WTC11 (cell line): ENCODE data around the gene GAS2L1. TPM values are rescaled to one million over a fixed set of nuclear protein-coding genes. Genes with fewer than 3 reads are reported as not detected.

Experiments used
- ATAC-seq: fragments of 200-7000 bp; cut with Tn5 transposase; 2 replicates; pipeline ENCODE4 v1.10.0; 2021; ENCODE audit warnings: mild to moderate bottlenecking, moderate library complexity
- CTCF ChIA-PET: fragments of 300-600 bp; sonication (Branson Sonifier 250); formaldehyde crosslinking; loops from one replicate; lab custom pipeline; 2021; ENCODE audit warnings: antibody characterized with exemption; lab: Charles Lee
- POLR2A ChIA-PET: fragments of 350-600 bp; sonication (Branson Sonifier 250); formaldehyde crosslinking; loops from one replicate; lab custom pipeline; 2021; ENCODE audit warnings: antibody characterized with exemption; lab: Charles Lee
- DNase-seq: peaks from one replicate; pipeline ENCODE4 v3.0.0; 2021; ENCODE audit warnings: low spot score
- H3K27ac Mint-ChIP-seq: 2 replicates; pipeline ENCODE4 v1.8.0; 2021; ENCODE audit warnings: mixed read lengths
- H3K27me3 Mint-ChIP-seq: 2 replicates; pipeline ENCODE4 v1.8.0; 2021; ENCODE audit warnings: low read depth, mild to moderate bottlenecking, moderate library complexity, mixed read lengths
- H3K36me3 Mint-ChIP-seq: 2 replicates; pipeline ENCODE4 v1.8.0; 2021; ENCODE audit warnings: mixed read lengths
- H3K4me1 Mint-ChIP-seq: 2 replicates; pipeline ENCODE4 v1.8.0; 2022; ENCODE audit warnings: mixed read lengths
- H3K4me3 Mint-ChIP-seq: 2 replicates; pipeline ENCODE4 v1.8.0; 2021; ENCODE audit warnings: mild to moderate bottlenecking, moderate library complexity, mixed read lengths
- H3K9me3 Mint-ChIP-seq: 2 replicates; pipeline ENCODE4 v1.8.0; 2021; ENCODE audit warnings: mixed read lengths
- ARID4B ChIP-seq: sonication (generic); formaldehyde crosslinking; IDR thresholded peaks from 2 replicates; pipeline ENCODE4 v1.8.0; 2023; ENCODE audit warnings: missing genetic modification reagents, mild to moderate bottlenecking, borderline replicate concordance
- ATF1 ChIP-seq: sonication (generic); formaldehyde crosslinking; IDR thresholded peaks from 2 replicates; pipeline ENCODE4 v1.8.1; 2023; ENCODE audit warnings: mild to moderate bottlenecking, moderate library complexity, missing genetic modification reagents
- E2F4 ChIP-seq: sonication (generic); formaldehyde crosslinking; IDR thresholded peaks from 2 replicates; pipeline ENCODE4 v1.8.1; 2022; ENCODE audit warnings: low read depth, mild to moderate bottlenecking, moderate library complexity, missing genetic modification reagents, borderline replicate concordance
- E2F5 ChIP-seq: sonication (generic); formaldehyde crosslinking; IDR thresholded peaks from 2 replicates; pipeline ENCODE4 v1.8.1; 2022; ENCODE audit warnings: mild to moderate bottlenecking, moderate library complexity, missing genetic modification reagents
- EMX1 ChIP-seq: fragments of 250-450 bp; sonication (Bioruptor Pico); IDR thresholded peaks from 2 replicates; pipeline ENCODE4 v1.8.0; 2021; ENCODE audit warnings: mild to moderate bottlenecking
- FOXK1 ChIP-seq: sonication (generic); formaldehyde crosslinking; IDR thresholded peaks from 2 replicates; pipeline ENCODE4 v1.8.0; 2022; ENCODE audit warnings: mild to moderate bottlenecking, moderate library complexity, missing genetic modification reagents
- JUN ChIP-seq: sonication (generic); formaldehyde crosslinking; IDR thresholded peaks from 2 replicates; pipeline ENCODE4 v1.8.0; 2023; ENCODE audit warnings: mild to moderate bottlenecking, missing genetic modification reagents
- MLX ChIP-seq: sonication (generic); formaldehyde crosslinking; IDR thresholded peaks from 2 replicates; pipeline ENCODE4 v1.8.1; 2023; ENCODE audit warnings: mild to moderate bottlenecking, missing genetic modification reagents, moderate library complexity
- MXD4 ChIP-seq: fragments of 250-450 bp; sonication (Bioruptor Pico); IDR thresholded peaks from 2 replicates; pipeline ENCODE4 v1.8.0; 2021; ENCODE audit warnings: mild to moderate bottlenecking, moderate library complexity, borderline replicate concordance
- MYBL2 ChIP-seq: sonication (generic); formaldehyde crosslinking; IDR thresholded peaks from 2 replicates; pipeline ENCODE4 v1.8.1; 2023; ENCODE audit warnings: mild to moderate bottlenecking, moderate library complexity, missing genetic modification reagents
- NFYB ChIP-seq: sonication (generic); formaldehyde crosslinking; conservative IDR thresholded peaks from 2 replicates; pipeline ENCODE4 v1.8.0; 2022; ENCODE audit warnings: low read depth, missing genetic modification reagents
- PREB ChIP-seq: sonication (generic); formaldehyde crosslinking; IDR thresholded peaks from 2 replicates; pipeline ENCODE4 v1.8.1; 2022; ENCODE audit warnings: mild to moderate bottlenecking, missing genetic modification reagents, moderate library complexity, borderline replicate concordance
- TCF7 ChIP-seq: sonication (generic); formaldehyde crosslinking; IDR thresholded peaks from 2 replicates; pipeline ENCODE4 v1.8.0; 2022; ENCODE audit warnings: mild to moderate bottlenecking, low read depth, missing genetic modification reagents, moderate library complexity
- TEAD4 ChIP-seq: sonication (generic); formaldehyde crosslinking; IDR thresholded peaks from 2 replicates; pipeline ENCODE4 v1.8.0; 2022; ENCODE audit warnings: mild to moderate bottlenecking, missing genetic modification reagents
- ZBTB43 ChIP-seq: sonication (generic); formaldehyde crosslinking; IDR thresholded peaks from 2 replicates; pipeline ENCODE4 v1.8.1; 2023; ENCODE audit warnings: mild to moderate bottlenecking, missing genetic modification reagents
- ZNF232 ChIP-seq: sonication (generic); formaldehyde crosslinking; IDR thresholded peaks from 2 replicates; pipeline ENCODE4 v1.8.0; 2022; ENCODE audit warnings: mild to moderate bottlenecking, missing genetic modification reagents
- ZNF532 ChIP-seq: fragments of 250-450 bp; sonication (Bioruptor Pico); IDR thresholded peaks from 2 replicates; pipeline ENCODE4 v1.9.0; 2021; ENCODE audit warnings: mild to moderate bottlenecking, borderline replicate concordance
- total RNA-seq: library from RNA; stranded (reverse); gene quantifications from 3 replicates; pipeline ENCODE4 v1.2.3, GENCODE V29; 2021

The GAS2L1 gene
- total RNA-seq, 1 experiment from 2014 or later = 19.9 TPM

- no peak for TF ChIP-seq ZNF532
These were observed 38.5 kb upstream of the GAS2L1 start, which contains the start of the genes EWSR1 and RHBDD3 (continued) for GRCh38 chr22:29267858-29268510.

- Mint-ChIP-seq H3K27ac (peak overlapping the region; percentile 96), H3K36me3 (peaks cover 51% of the 10 kb centered on the region), H3K9me3 (no peaks in the 10 kb centered on the region), H3K4me3 (peak overlapping the region; percentile 85), H3K4me1 (peaks cover 45% of the 10 kb centered on the region), H3K27me3 (peaks cover 4% of the 10 kb centered on the region)
- DNase-seq (peak; percentile 61), ATAC-seq (peak; percentile 20)
- CTCF ChIA-PET = interaction anchor here (1.3 kb wide), 1 partner anchor 74 kb away, joined by 4 read pairs; no protein-coding TSS in a partner anchor
- POLR2A ChIA-PET = interaction anchor here (0.8 to 1.0 kb wide), 3 partner anchors 34 to 38 kb away, joined by 3 to 6 read pairs (median 4); partner anchors contain the start of gene GAS2L1
- TF ChIP-seq MXD4 (CRISPR knock-in tag) (no peak), EMX1 (CRISPR knock-in tag) (no peak), ZBTB43 (CRISPR knock-in tag) (no peak; the same call in 1 of the 2 replicates), ZNF232 (CRISPR knock-in tag) (no peak), E2F5 (peak; percentile 32; the same call in 1 of the 2 replicates), PREB (CRISPR knock-in tag) (0 out of 2 replicates have a peak, but pooled peaks have one; percentile 25), ARID4B (CRISPR knock-in tag) (peak; percentile 55; the same call in 1 of the 2 replicates), JUN (CRISPR knock-in tag) (no peak), FOXK1 (peak; percentile 64; the same call in 1 of the 2 replicates), TEAD4 (CRISPR knock-in tag) (no peak), MLX (CRISPR knock-in tag) (0 out of 2 replicates have a peak, but pooled peaks have one; percentile 70), TCF7 (no peak), ATF1 (CRISPR knock-in tag) (no peak), E2F4 (no peak), MYBL2 (CRISPR knock-in tag) (no peak), NFYB (CRISPR knock-in tag) (no peak)
These were observed 37.8 kb upstream of the GAS2L1 start for GRCh38 chr22:29268511-29269229.
